ENCODE results near the gene PMAIP1. TPM values are rescaled to one million over a fixed set of nuclear protein-coding genes. Genes with fewer than 3 reads are reported as not detected.

Gene PMAIP1
- total RNA-seq, 1 donor from 2014 or later: 4.6 TPM

DNA sequence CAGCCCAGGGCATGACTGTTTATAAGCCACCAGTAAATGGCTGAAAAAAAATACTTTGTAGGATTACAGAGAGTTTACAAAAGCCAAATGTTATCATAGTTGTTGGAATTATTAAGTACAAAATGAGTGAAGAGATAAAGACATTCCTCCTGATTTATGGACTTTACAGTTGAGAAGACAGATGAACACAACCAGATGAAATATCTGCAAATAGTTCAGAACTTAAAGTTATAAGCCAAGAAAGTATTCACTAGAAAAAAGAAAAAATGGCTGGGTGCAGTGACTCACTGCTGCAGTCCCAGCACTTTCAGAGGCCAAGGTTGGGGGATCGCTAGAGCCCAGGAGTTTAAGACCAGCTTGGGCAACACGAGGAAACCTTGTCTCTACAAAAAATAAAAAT lies 11.2 kb downstream of the PMAIP1 start:
- Mint-ChIP-seq H3K9me3 (no peaks in the 10 kb centered on the region), H3K36me3 (ENCODE audit: low read depth) (no peaks in the 10 kb centered on the region), H3K27me3 (ENCODE audit: low read depth) (peaks cover 52% of the 10 kb centered on the region), H3K4me3 (no peak overlapping the region), H3K4me1 (no peaks in the 10 kb centered on the region), H3K27ac (ENCODE audit: unreplicated experiment) (no peak overlapping the region)
- no peak for DNase-seq (ENCODE audit: low read depth, low spot score)
- TF ChIP-seq, protein P1, sequence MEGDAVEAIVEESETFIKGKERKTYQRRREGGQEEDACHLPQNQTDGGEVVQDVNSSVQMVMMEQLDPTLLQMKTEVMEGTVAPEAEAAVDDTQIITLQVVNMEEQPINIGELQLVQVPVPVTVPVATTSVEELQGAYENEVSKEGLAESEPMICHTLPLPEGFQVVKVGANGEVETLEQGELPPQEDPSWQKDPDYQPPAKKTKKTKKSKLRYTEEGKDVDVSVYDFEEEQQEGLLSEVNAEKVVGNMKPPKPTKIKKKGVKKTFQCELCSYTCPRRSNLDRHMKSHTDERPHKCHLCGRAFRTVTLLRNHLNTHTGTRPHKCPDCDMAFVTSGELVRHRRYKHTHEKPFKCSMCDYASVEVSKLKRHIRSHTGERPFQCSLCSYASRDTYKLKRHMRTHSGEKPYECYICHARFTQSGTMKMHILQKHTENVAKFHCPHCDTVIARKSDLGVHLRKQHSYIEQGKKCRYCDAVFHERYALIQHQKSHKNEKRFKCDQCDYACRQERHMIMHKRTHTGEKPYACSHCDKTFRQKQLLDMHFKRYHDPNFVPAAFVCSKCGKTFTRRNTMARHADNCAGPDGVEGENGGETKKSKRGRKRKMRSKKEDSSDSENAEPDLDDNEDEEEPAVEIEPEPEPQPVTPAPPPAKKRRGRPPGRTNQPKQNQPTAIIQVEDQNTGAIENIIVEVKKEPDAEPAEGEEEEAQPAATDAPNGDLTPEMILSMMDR (conservative IDR thresholded peaks at IDR 0.05): no peak

DNA sequence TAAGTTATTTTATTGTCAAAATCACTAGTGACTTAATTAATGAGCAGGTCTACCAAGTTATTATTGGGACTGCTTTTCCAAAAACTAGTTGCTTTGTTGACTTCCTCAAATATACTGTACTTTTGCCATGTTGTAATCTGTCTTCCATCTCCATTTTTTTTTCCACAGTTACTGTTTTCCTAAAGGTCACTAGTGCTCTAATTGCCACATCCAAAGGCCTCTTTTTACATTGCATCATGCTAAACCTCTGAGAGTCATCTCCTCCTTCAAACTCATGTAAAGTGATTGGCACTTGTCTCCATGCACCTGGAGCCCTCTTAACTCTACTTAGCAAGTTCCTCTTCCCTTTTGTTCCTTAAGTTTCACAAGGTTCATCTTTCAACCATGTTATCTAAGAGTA lies 11.8 kb downstream of the PMAIP1 start:
- H3K4me1 Mint-ChIP-seq: no peaks in the 10 kb centered on the region
- TF ChIP-seq, protein P1 (conservative IDR thresholded peaks at IDR 0.05): no peak
- no peaks in the 10 kb centered on the region for H3K9me3 Mint-ChIP-seq
- H3K4me3 Mint-ChIP-seq: no peak overlapping the region
- no peak overlapping the region for H3K27ac Mint-ChIP-seq (ENCODE audit: unreplicated experiment)
- DNase-seq (ENCODE audit: low read depth, low spot score): no peak
- H3K36me3 Mint-ChIP-seq (ENCODE audit: low read depth): no peaks in the 10 kb centered on the region
- H3K27me3 Mint-ChIP-seq (ENCODE audit: low read depth): peaks cover 46% of the 10 kb centered on the region

DNA sequence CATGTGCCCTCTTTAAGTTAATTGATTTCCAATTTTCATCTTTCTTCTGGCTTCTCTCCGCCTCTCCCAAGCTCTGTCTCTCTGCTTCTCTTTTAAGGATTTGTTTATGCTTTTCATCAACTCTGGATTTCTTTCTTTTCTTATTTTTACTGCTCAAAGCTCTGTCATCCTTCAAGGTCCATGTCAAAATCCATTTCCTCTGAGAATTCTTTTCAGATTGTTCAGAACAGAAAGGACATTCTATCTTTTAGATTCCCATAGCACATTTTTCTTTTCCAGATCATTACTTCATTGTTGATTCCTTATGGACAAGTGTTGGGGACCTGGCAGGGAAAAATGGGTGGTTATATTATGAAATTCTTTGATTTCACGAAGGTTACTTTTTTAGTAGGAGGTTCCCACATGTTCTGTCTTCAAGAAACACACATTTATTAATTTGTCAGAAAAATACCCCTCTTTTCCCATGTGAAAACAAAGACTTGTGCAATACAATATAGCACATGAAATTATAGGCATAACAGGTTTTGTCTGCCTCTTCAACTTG lies 12.3 kb downstream of the PMAIP1 start:
- H3K27me3 Mint-ChIP-seq (ENCODE audit: low read depth): peaks cover 41% of the 10 kb centered on the region
- H3K4me1 Mint-ChIP-seq: no peaks in the 10 kb centered on the region
- H3K36me3 Mint-ChIP-seq (ENCODE audit: low read depth): no peaks in the 10 kb centered on the region
- no peaks in the 10 kb centered on the region for H3K9me3 Mint-ChIP-seq
- DNase-seq (ENCODE audit: low read depth, low spot score): no peak
- H3K4me3 Mint-ChIP-seq: no peak overlapping the region
- H3K27ac Mint-ChIP-seq (ENCODE audit: unreplicated experiment): no peak overlapping the region
- TF ChIP-seq, protein P1 (conservative IDR thresholded peaks at IDR 0.05): no peak

DNA sequence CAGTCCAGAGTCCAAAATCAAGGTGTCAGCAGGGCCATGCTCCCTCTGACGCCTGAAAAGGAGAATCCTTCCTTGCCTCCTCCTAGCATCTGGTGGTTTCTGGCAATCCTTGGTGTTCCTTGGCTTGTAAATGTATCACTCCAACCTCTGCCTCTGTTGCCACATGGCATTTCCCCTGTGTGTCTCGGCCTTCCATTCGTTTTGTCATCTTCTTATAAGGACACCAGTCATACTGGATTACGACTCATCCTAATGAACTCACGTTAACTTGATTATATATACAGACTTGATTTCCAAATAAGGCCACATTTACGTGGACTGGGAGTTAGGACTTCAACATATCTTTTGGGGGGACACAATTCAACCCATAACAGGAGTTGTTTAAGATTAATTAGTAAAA lies 15.8 kb downstream of the PMAIP1 start:
- no peak for DNase-seq (ENCODE audit: low read depth, low spot score)
- H3K27ac Mint-ChIP-seq (ENCODE audit: unreplicated experiment): no peak overlapping the region

DNA sequence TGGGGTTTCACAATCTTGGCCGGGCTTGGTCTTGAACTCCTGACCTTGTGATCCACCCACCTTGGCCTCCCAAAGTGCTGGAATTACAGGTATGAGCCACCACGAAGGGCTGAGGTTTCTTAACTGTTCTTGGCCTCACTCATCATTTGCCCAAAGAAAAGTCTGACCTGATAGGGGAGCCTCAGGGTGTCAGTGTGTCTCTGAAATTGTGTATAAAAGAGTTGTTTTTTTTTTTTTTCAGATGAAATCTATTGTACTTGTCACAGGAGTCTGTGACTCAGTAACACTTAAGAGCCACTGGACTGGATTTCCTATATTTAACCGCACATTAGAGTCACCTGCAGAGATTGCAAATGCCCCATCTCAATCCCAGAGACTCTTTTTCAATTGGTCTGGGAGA lies 16.9 kb downstream of the PMAIP1 start:
- no peak for DNase-seq (ENCODE audit: low read depth, low spot score)

More for the DNA sequence above, 15.8 kb downstream of the PMAIP1 start:
- no peaks in the 10 kb centered on the region for H3K36me3 Mint-ChIP-seq (ENCODE audit: low read depth)
- H3K9me3 Mint-ChIP-seq: no peaks in the 10 kb centered on the region
- no peak overlapping the region for H3K4me3 Mint-ChIP-seq
- TF ChIP-seq, protein P1 (conservative IDR thresholded peaks at IDR 0.05): no peak
- no peaks in the 10 kb centered on the region for H3K4me1 Mint-ChIP-seq
- H3K27me3 Mint-ChIP-seq (ENCODE audit: low read depth): peaks cover 14% of the 10 kb centered on the region

More for the DNA sequence above, 16.9 kb downstream of the PMAIP1 start:
- H3K36me3 Mint-ChIP-seq (ENCODE audit: low read depth): no peaks in the 10 kb centered on the region
- H3K4me3 Mint-ChIP-seq: no peak overlapping the region
- H3K4me1 Mint-ChIP-seq: no peaks in the 10 kb centered on the region
- TF ChIP-seq, protein P1 (conservative IDR thresholded peaks at IDR 0.05): no peak
- no peak overlapping the region for H3K27ac Mint-ChIP-seq (ENCODE audit: unreplicated experiment)
- no peaks in the 10 kb centered on the region for H3K9me3 Mint-ChIP-seq
- H3K27me3 Mint-ChIP-seq (ENCODE audit: low read depth): peaks cover 7% of the 10 kb centered on the region

Data from neural crest cell (in vitro differentiated cells).